ENCODE data around the gene WDR12. TPM values are rescaled to one million over a fixed set of nuclear protein-coding genes. Genes with fewer than 3 reads are reported as not detected.

Gene WDR12
- total and polyA plus RNA-seq, 2 of the 13 experiments (the other 11 are each of a cell fraction or from before 2014, with no cell fraction given) = 94.4 to 216 TPM

DNA sequence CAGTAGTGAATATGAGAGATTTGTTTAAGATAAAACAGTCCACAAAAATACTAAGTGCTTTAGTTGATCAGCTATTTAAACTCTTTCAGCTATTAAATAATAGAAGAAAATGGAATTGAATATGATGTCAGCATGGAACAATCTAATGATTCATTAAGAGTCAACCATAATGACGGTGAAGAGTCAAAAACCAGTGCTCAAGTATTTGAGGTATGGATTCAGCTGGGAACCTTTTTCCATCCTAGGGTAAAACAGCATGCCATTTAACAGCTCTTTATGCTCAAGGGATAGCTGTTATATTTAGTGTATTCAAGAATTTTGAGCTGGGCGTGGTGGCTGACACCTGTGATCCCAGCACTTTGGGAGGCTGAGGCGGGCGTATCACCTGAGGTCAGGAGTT is 30.3 kb upstream of the WDR12 start (continued):
- TF ChIP-seq, protein P1, sequence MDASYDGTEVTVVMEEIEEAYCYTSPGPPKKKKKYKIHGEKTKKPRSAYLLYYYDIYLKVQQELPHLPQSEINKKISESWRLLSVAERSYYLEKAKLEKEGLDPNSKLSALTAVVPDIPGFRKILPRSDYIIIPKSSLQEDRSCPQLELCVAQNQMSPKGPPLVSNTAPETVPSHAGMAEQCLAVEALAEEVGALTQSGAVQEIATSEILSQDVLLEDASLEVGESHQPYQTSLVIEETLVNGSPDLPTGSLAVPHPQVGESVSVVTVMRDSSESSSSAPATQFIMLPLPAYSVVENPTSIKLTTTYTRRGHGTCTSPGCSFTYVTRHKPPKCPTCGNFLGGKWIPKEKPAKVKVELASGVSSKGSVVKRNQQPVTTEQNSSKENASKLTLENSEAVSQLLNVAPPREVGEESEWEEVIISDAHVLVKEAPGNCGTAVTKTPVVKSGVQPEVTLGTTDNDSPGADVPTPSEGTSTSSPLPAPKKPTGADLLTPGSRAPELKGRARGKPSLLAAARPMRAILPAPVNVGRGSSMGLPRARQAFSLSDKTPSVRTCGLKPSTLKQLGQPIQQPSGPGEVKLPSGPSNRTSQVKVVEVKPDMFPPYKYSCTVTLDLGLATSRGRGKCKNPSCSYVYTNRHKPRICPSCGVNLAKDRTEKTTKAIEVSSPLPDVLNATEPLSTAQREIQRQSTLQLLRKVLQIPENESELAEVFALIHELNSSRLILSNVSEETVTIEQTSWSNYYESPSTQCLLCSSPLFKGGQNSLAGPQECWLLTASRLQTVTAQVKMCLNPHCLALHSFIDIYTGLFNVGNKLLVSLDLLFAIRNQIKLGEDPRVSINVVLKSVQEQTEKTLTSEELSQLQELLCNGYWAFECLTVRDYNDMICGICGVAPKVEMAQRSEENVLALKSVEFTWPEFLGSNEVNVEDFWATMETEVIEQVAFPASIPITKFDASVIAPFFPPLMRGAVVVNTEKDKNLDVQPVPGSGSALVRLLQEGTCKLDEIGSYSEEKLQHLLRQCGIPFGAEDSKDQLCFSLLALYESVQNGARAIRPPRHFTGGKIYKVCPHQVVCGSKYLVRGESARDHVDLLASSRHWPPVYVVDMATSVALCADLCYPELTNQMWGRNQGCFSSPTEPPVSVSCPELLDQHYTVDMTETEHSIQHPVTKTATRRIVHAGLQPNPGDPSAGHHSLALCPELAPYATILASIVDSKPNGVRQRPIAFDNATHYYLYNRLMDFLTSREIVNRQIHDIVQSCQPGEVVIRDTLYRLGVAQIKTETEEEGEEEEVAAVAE (CRISPR knock-in tag; IDR thresholded peaks at IDR 0.05; ENCODE audit: borderline replicate concordance) = no peak
- TF ChIP-seq AGO2 (optimal IDR thresholded peaks at IDR 0.05; ENCODE audit: low read depth, low read length) (no peak), ARNT (IDR thresholded peaks at IDR 0.05) (no peak), ZNF432 (CRISPR knock-in tag; IDR thresholded peaks at IDR 0.05; ENCODE audit: borderline replicate concordance) (no peak)

DNA sequence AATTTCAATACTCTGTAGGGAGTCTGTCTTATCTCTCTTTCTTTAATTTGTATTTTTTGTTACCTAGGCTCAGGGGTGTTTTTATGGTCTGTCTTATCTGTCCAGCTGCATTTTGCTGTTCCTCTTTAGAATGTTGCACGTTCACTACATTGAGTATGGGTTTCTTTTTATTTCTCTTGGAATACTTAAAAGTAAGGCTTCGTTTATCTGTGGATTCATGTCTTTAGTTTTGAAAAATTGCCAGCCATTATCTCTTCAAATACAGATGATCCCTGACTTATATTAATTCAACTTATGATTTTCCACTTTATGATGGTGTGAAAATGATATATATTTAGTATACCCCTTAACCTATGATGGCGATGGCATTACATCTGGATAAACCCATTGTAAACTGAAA is 27.5 kb upstream of the WDR12 start:
- Histone ChIP-seq H2AFZ (ENCODE audit: low read length) (no peak overlapping the region), H3K79me2 (ENCODE audit: insufficient read depth, low read length) (no peaks in the 10 kb centered on the region), H3K4me2 (ENCODE audit: low read depth, low read length) (no peak overlapping the region), H3K9me3 (ENCODE audit: low read length) (no peaks in the 10 kb centered on the region), H3K4me3 (replicated peaks in 1 of 3; ENCODE audit: insufficient read depth in 1 of 3, low read depth in 2 of 3, low read length in 3 of 3) (no peak overlapping the region), H3K9ac (ENCODE audit: insufficient read depth, low read depth, low read length) (no peak overlapping the region), H3K27me3 (ENCODE audit: control insufficient read depth in 1 of 2, insufficient read depth in 2 of 2, low read length in 2 of 2) (no peaks in the 10 kb centered on the region), H3K36me3 (replicated peaks in 1 of 2; ENCODE audit: control insufficient read depth in 1 of 2, insufficient read depth in 2 of 2, low read length in 2 of 2) (no peaks in the 10 kb centered on the region), H3K27ac (ENCODE audit: extremely low read length, insufficient read depth, low read length) (no peak overlapping the region), H4K20me1 (ENCODE audit: insufficient read depth, low read length) (no peaks in the 10 kb centered on the region), H3K4me1 (ENCODE audit: insufficient read depth, low read length) (no peaks in the 10 kb centered on the region)
- ChIA-PET CTCF (ENCODE audit: low intra/inter-chr PET ratio, low total read pairs) (no interaction called here), POLR2A (no interaction called here)
- BruUV-seq (replicated peaks) = no TSS peak
- TF ChIP-seq REXO4 (CRISPR knock-in tag; IDR thresholded peaks at IDR 0.05; ENCODE audit: borderline replicate concordance) (no peak), NCOA2 (CRISPR knock-in tag; IDR thresholded peaks at IDR 0.05) (no peak), YEATS4 (CRISPR knock-in tag; IDR thresholded peaks at IDR 0.05; ENCODE audit: borderline replicate concordance) (no peak), SUZ12 (IDR thresholded peaks at IDR 0.05; ENCODE audit: low read depth, low read length) (no peak)
- TF ChIP-seq, protein P2, sequence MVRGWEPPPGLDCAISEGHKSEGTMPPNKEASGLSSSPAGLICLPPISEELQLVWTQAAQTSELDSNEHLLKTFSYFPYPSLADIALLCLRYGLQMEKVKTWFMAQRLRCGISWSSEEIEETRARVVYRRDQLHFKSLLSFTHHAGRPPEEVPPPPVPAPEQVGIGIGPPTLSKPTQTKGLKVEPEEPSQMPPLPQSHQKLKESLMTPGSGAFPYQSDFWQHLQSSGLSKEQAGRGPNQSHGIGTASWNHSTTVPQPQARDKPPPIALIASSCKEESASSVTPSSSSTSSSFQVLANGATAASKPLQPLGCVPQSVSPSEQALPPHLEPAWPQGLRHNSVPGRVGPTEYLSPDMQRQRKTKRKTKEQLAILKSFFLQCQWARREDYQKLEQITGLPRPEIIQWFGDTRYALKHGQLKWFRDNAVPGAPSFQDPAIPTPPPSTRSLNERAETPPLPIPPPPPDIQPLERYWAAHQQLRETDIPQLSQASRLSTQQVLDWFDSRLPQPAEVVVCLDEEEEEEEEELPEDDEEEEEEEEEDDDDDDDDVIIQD (CRISPR knock-in tag; IDR thresholded peaks at IDR 0.05; ENCODE audit: low read depth) = no peak
- in situ Hi-C loops (cut with HindIII; ENCODE audit: extremely low pct_ligation_motif_present, low pct_unique_long_range_greater_than_20kb) (no loop called here), intact Hi-C loops (cut with micrococcal nuclease; ENCODE audit: unreplicated experiment) (no loop called here)
- FAIRE-seq (no peak), DNase-seq (ENCODE audit: low spot score) (no peak), ATAC-seq (no peak)
- WGBS (ENCODE audit: low lambda C conversion rate) = 91% methylated on average over 3 of the region's 3 CpGs
